Measurements from ENCODE around the gene GREB1. TPM values are rescaled to one million over a fixed set of nuclear protein-coding genes. Genes with fewer than 3 reads are reported as not detected.
A peak's percentile ranks its signal among the peaks of the same experiment; 100 is the strongest.

GREB1 gene
- total RNA-seq, 1 experiment from 2014 or later = 0.37 TPM

DNA sequence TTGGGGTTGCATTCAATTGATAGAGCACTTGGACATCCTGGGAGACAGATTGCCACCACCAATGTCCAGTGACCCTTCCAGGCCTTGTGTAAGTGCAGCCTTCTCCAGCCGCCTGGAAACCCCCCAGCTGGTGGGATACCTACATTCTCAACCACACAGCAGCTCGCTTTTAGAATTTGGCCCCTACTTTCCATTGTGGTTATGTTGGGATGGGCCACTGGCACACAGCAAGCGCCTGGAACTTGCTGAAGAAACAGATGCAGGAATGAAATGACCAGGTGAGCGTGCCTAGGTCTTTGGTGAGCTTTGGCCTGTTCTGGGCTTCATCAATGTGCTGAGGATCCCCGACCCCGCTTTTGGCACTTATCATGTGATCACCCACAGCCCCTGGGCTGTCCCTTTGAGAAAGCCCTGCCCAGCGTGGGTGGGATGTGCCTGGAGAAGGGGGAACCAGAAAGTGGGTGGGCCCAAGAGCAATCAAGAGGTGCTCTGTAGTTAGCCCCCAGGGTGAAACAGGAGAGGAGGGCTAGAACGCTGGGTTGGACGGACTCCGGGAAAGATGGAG, 152.1 kb downstream of the GREB1 start:
- H2AFZ ChIP-seq = no peak overlapping the region
- no peak overlapping the region for H3K4me3 ChIP-seq
- H3K27me3 ChIP-seq (ENCODE audit: insufficient read depth, low read depth) = no peaks in the 10 kb centered on the region
- TF ChIP-seq CTCF (conservative IDR thresholded peaks at IDR 0.05) (no peak), EZH2 (IDR thresholded peaks at IDR 0.05; ENCODE audit: low read depth) (no peak)
- no peak for DNase-seq
- H3K4me2 ChIP-seq = no peak overlapping the region
- intact Hi-C loops (cut with micrococcal nuclease; ENCODE audit: unreplicated experiment) = loop anchor here (5.0 kb wide), 1 partner anchor 554 kb away; a partner anchor contains a TSS
- H3K79me2 ChIP-seq (ENCODE audit: low read depth) = no peaks in the 10 kb centered on the region
- peaks cover 32% of the 10 kb centered on the region for H3F3A ChIP-seq (ENCODE audit: insufficient read depth, low read depth)
- ChIA-PET CTCF (no interaction called here), POLR2A (ENCODE audit: unreplicated experiment) (interaction anchor here (0.5 kb wide), 1 partner anchor 212 kb away, joined by 5 read pairs; no protein-coding TSS in a partner anchor)
- H3K9me3 ChIP-seq (ENCODE audit: insufficient read depth, low read depth) = no peaks in the 10 kb centered on the region
- no peaks in the 10 kb centered on the region for H3K9me2 ChIP-seq (ENCODE audit: insufficient read depth)
- H3K36me3 ChIP-seq (ENCODE audit: low read depth) = no peaks in the 10 kb centered on the region
- H3K4me1 ChIP-seq (replicated peaks; ENCODE audit: insufficient read depth) = peaks cover 42% of the 10 kb centered on the region
- no TSS peak for BruUV-seq (replicated peaks)
- no peaks in the 10 kb centered on the region for H4K20me1 ChIP-seq (ENCODE audit: insufficient read depth)
- H3K27ac ChIP-seq = no peak overlapping the region

DNA sequence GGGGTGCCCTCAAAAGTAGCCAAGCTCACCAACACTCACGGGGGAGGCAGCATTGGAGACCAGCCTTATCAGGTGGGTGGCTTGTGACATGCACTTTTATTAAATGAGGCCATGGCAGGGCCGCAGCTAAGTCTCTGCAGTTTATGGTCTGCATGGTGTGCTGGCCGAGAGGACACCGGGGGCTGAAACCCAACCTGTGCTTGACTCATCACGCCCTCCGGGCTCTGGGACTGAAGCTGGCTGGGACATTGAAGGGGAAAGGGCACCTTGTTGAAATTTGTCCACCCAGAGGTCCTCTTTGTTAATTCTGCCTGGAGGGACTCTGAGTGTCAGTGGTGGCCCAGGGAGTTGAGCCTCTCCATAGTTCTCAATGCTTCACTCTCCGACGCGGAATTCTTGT, 153.9 kb downstream of the GREB1 start:
- intact Hi-C loops (cut with micrococcal nuclease; ENCODE audit: unreplicated experiment) = loop anchor here (1.0 to 5.0 kb wide), 2 partner anchors 92 to 555 kb away; a partner anchor contains a TSS
- TF ChIP-seq EZH2 (IDR thresholded peaks at IDR 0.05; ENCODE audit: low read depth) = no peak
- no peak for TF ChIP-seq CTCF (conservative IDR thresholded peaks at IDR 0.05)
- BruUV-seq (replicated peaks) = no TSS peak
- H3F3A ChIP-seq (ENCODE audit: insufficient read depth, low read depth) = peaks cover 32% of the 10 kb centered on the region
- no peaks in the 10 kb centered on the region for H4K20me1 ChIP-seq (ENCODE audit: insufficient read depth)
- ChIA-PET POLR2A (ENCODE audit: unreplicated experiment) (no interaction called here), CTCF (interaction anchor here (0.6 to 1.5 kb wide), 11 partner anchors 9 to 320 kb away, joined by 3 to 14 read pairs (median 4); no protein-coding TSS in a partner anchor)
- no peaks in the 10 kb centered on the region for H3K9me3 ChIP-seq (ENCODE audit: insufficient read depth, low read depth)
- H3K27me3 ChIP-seq (ENCODE audit: insufficient read depth, low read depth) = no peaks in the 10 kb centered on the region
- DNase-seq = peak; percentile 31 to 81
- peaks cover 38% of the 10 kb centered on the region for H3K4me1 ChIP-seq (replicated peaks; ENCODE audit: insufficient read depth)
- no peaks in the 10 kb centered on the region for H3K79me2 ChIP-seq (ENCODE audit: low read depth)
- peak overlapping the region; percentile 77; the same call in 1 of the 2 replicates for H2AFZ ChIP-seq
- H3K27ac ChIP-seq = peak overlapping the region; percentile 82
- H3K36me3 ChIP-seq (ENCODE audit: low read depth) = no peaks in the 10 kb centered on the region
- peak overlapping the region; percentile 53; the same call in 1 of the 2 replicates for H3K4me3 ChIP-seq
- H3K4me2 ChIP-seq = peak overlapping the region; percentile 87
- no peaks in the 10 kb centered on the region for H3K9me2 ChIP-seq (ENCODE audit: insufficient read depth)

- peak overlapping the region; percentile 82 for H3K27ac ChIP-seq
- H3K27me3 ChIP-seq (ENCODE audit: insufficient read depth, low read depth) = no peaks in the 10 kb centered on the region
- H3K79me2 ChIP-seq (ENCODE audit: low read depth) = no peaks in the 10 kb centered on the region
- no peaks in the 10 kb centered on the region for H3K9me2 ChIP-seq (ENCODE audit: insufficient read depth)
- peak overlapping the region; percentile 77 for H2AFZ ChIP-seq
- intact Hi-C loops (cut with micrococcal nuclease; ENCODE audit: unreplicated experiment) = loop anchor here (1.0 to 5.0 kb wide), 2 partner anchors 91 to 556 kb away; a partner anchor contains a TSS
- no TSS peak for BruUV-seq (replicated peaks)
- peak; percentile 78 to 90 for DNase-seq
- peak overlapping the region; percentile 87 for H3K4me2 ChIP-seq
- POLR2A ChIA-PET (ENCODE audit: unreplicated experiment) = no interaction called here
- peaks cover 32% of the 10 kb centered on the region for H3F3A ChIP-seq (ENCODE audit: insufficient read depth, low read depth)
- H3K4me1 ChIP-seq (replicated peaks; ENCODE audit: insufficient read depth) = peaks cover 42% of the 10 kb centered on the region
- TF ChIP-seq EZH2 (IDR thresholded peaks at IDR 0.05; ENCODE audit: low read depth) (no peak), CTCF (conservative IDR thresholded peaks at IDR 0.05) (peak; percentile 99)
- H4K20me1 ChIP-seq (ENCODE audit: insufficient read depth) = no peaks in the 10 kb centered on the region
- no peaks in the 10 kb centered on the region for H3K9me3 ChIP-seq (ENCODE audit: insufficient read depth, low read depth)
- CTCF ChIA-PET = interaction anchor here (0.6 to 1.5 kb wide), 11 partner anchors 9 to 319 kb away, joined by 3 to 14 read pairs (median 4); no protein-coding TSS in a partner anchor
- H3K4me3 ChIP-seq = peak overlapping the region; percentile 53
- H3K36me3 ChIP-seq (ENCODE audit: low read depth) = no peaks in the 10 kb centered on the region
These were observed 154.6 kb downstream of the GREB1 start for GRCh38 chr2:11688222-11689069.
